IMR-90 (cell line): ENCODE measurements around the gene PTGR2. TPM values are rescaled to one million over a fixed set of nuclear protein-coding genes. Genes with fewer than 3 reads are reported as not detected.
A peak's percentile ranks its signal among the peaks of the same experiment; 100 is the strongest.

ENCODE experiments used
- ATAC-seq: fragments of 200-7000 bp; cut with Tn5 transposase; 2 replicates; pipeline ENCODE4 v1.9.1; 2020; ENCODE audit warnings: low read depth, mild to moderate bottlenecking, moderate library complexity
- BruUV-seq: library from RNA; stranded (reverse); fragments of 400-500 nt; replicated peaks from 2 replicates; lab custom pipeline; 2021; lab: Mats Ljungman, UMichigan
- CTCF ChIA-PET: fragments of 300-600 bp; formaldehyde crosslinking; extraction: SDS; loops from one replicate; lab custom pipeline; 2021; ENCODE audit warnings: antibody characterized with exemption; lab: Yijun Ruan, JAX
- POLR2A ChIA-PET: fragments of 300-600 bp; sonication (Branson Sonifier 250); formaldehyde crosslinking; loops from one replicate; lab custom pipeline; 2022; ENCODE audit warnings: antibody characterized with exemption; ENCODE audit not compliant: unreplicated experiment; lab: Charles Lee
- DNase-seq: peaks from one replicate; pipeline ENCODE4 v3.0.0; 2013
- H2AFZ ChIP-seq: replicated peaks from 2 replicates; pipeline ENCODE3; 2013; ENCODE audit warnings: low read length, mild to moderate bottlenecking; ENCODE audit not compliant: poor library complexity
- H2AK5ac ChIP-seq: 2 replicates; pipeline ENCODE4 v1.6.1; 2013; ENCODE audit warnings: low read depth, low read length, inconsistent platforms
- H2AK9ac ChIP-seq: replicated peaks from 2 replicates; pipeline ENCODE3; 2013; ENCODE audit warnings: mild to moderate bottlenecking, low read depth, low read length, moderate library complexity; ENCODE audit not compliant: poor library complexity
- H2BK120ac ChIP-seq: 2 replicates; pipeline ENCODE4 v1.6.1; 2013; ENCODE audit warnings: low read depth, low read length, inconsistent platforms
- H2BK15ac ChIP-seq: 3 replicates; pipeline ENCODE4 v1.6.1; 2013; ENCODE audit warnings: low read depth, low read length, inconsistent platforms
- H2BK20ac ChIP-seq: 2 replicates; pipeline ENCODE4 v1.6.1; 2013; ENCODE audit warnings: low read depth, mild to moderate bottlenecking, inconsistent platforms, low read length, moderate library complexity
- H2BK5ac ChIP-seq: 2 replicates; pipeline ENCODE4 v1.6.1; 2013; ENCODE audit warnings: mild to moderate bottlenecking, low read depth, low read length, inconsistent platforms; ENCODE audit not compliant: poor library complexity, severe bottlenecking
- H3K14ac ChIP-seq: replicated peaks from 2 replicates; pipeline ENCODE4 v1.6.1; 2013; ENCODE audit warnings: low read depth, low read length, inconsistent platforms
- H3K18ac ChIP-seq: 2 replicates; pipeline ENCODE4 v1.6.1; 2013; ENCODE audit warnings: low read depth, low read length, control low read depth
- H3K23ac ChIP-seq: 2 replicates; pipeline ENCODE4 v1.6.1; 2013; ENCODE audit warnings: low read depth, low read length, inconsistent platforms
- H3K27ac ChIP-seq: 2 replicates; pipeline ENCODE4 v1.5.1; 2013; ENCODE audit warnings: mild to moderate bottlenecking, control low read depth, low read length; ENCODE audit not compliant: insufficient read depth
- H3K27me3 ChIP-seq: 2 replicates; pipeline ENCODE4 v1.6.1; 2013; ENCODE audit warnings: low read length; ENCODE audit not compliant: control insufficient read depth, insufficient read depth
- H3K36me3 ChIP-seq: 2 replicates; pipeline ENCODE4 v1.6.1; 2013; ENCODE audit warnings: low read length, mixed read lengths; ENCODE audit not compliant: control insufficient read depth, insufficient read depth
- H3K4ac ChIP-seq: 2 replicates; pipeline ENCODE4 v1.6.1; 2013; ENCODE audit warnings: low read depth, low read length, inconsistent platforms
- H3K4me1 ChIP-seq: 2 replicates; pipeline ENCODE4 v1.6.1; 2013; ENCODE audit warnings: low read length, mixed read lengths; ENCODE audit not compliant: control insufficient read depth, insufficient read depth
- H3K4me2 ChIP-seq: 2 replicates; pipeline ENCODE4 v1.6.1; 2013; ENCODE audit warnings: low read depth, mild to moderate bottlenecking, control low read depth, low read length, moderate library complexity
- H3K4me3 ChIP-seq: 2 replicates; pipeline ENCODE4 v1.5.1; 2013; ENCODE audit warnings: low read depth, mild to moderate bottlenecking, control low read depth, low read length, moderate library complexity; ENCODE audit not compliant: insufficient read depth
- H3K56ac ChIP-seq: 2 replicates; pipeline ENCODE4 v1.6.1; 2013; ENCODE audit warnings: low read length, inconsistent platforms; ENCODE audit not compliant: insufficient read depth; ENCODE audit errors: extremely low read depth
- H3K79me1 ChIP-seq, 2 experiments: 2 replicates each; pipeline ENCODE4 v1.6.1; 2013; ENCODE audit warnings: low read length in 2 of 2, inconsistent platforms in 1 of 2, low read depth in 1 of 2
- H3K9ac ChIP-seq: 2 replicates; pipeline ENCODE4 v1.6.1; 2013; ENCODE audit warnings: low read depth, low read length, control low read depth
- H3K9me1 ChIP-seq: 2 replicates; pipeline ENCODE4 v1.6.1; 2013; ENCODE audit warnings: low read length, inconsistent platforms; ENCODE audit not compliant: insufficient read depth
- H3K9me3 ChIP-seq: 2 replicates; pipeline ENCODE4 v1.6.1; 2013; ENCODE audit warnings: low read length; ENCODE audit not compliant: control insufficient read depth, insufficient read depth
- H4K20me1 ChIP-seq: 2 replicates; pipeline ENCODE4 v1.6.1; 2013; ENCODE audit warnings: low read length, inconsistent platforms; ENCODE audit not compliant: insufficient read depth
- H4K5ac ChIP-seq: 2 replicates; pipeline ENCODE4 v1.6.1; 2013; ENCODE audit warnings: mild to moderate bottlenecking, low read depth, low read length, control low read depth
- H4K8ac ChIP-seq, 2 experiments: 2 replicates each; pipeline ENCODE4 v1.6.1; 2013; ENCODE audit warnings: low read depth in 2 of 2, low read length in 2 of 2, control low read depth in 1 of 2, inconsistent platforms in 1 of 2
- H4K91ac ChIP-seq: 2 replicates; pipeline ENCODE4 v1.6.1; 2013; ENCODE audit warnings: low read depth, low read length, inconsistent platforms; ENCODE audit not compliant: insufficient read depth
- BHLHE40 ChIP-seq: fragments of 150-350 bp; IDR thresholded peaks from 2 replicates; pipeline ENCODE4 v1.6.1; 2016; ENCODE audit warnings: mild to moderate bottlenecking, low read depth, low read length
- CEBPB ChIP-seq: IDR thresholded peaks from 2 replicates; pipeline ENCODE4 v1.6.1; 2012; ENCODE audit warnings: low read depth, low read length, improper control_type of control experiment
- FOS ChIP-seq: fragments of 150-350 bp; IDR thresholded peaks from 2 replicates; pipeline ENCODE4 v1.6.1; 2016; ENCODE audit warnings: low read depth, low read length
- MAFK ChIP-seq: IDR thresholded peaks from 2 replicates; pipeline ENCODE4 v1.6.1; 2012; ENCODE audit warnings: low read depth, low read length, improper control_type of control experiment
- WGBS, 2 experiments: methylation state at CpG; one replicate each; pipeline versions ENCODE4 v1.1.5 to v1.1.7; 2013; ENCODE audit warnings: missing lambda C conversion rate in 2 of 2; ENCODE audit not compliant: insufficient read length in 1 of 2; ENCODE audit errors: extremely low coverage in 2 of 2; 5-methylcytosine and 5-hydroxymethylcytosine counted together
- dilution Hi-C: fragments of 300-500 bp; cut with HindIII; formaldehyde crosslinking; loops from one replicate; pipeline ENCODE4 v1.14.3; 2018; ENCODE audit warnings: low sequenced_read_pairs; ENCODE audit not compliant: unreplicated experiment
- in situ Hi-C: fragments of 300-500 bp; cut with MboI; formaldehyde crosslinking; loops from 3 replicates; pipeline ENCODE4 v1.14.3; 2019; ENCODE audit warnings: low sequenced_read_pairs, inconsistent platforms, mixed read lengths
- intact Hi-C: fragments of 100-400 bp; cut with micrococcal nuclease; formaldehyde crosslinking; loops from 2 replicates; pipeline ENCODE4 v1.10.0; 2022
- polyA plus RNA-seq, 3 experiments: library from polyadenylated mRNA; depleted of rRNA; stranded (reverse); fragments of >200 nt; gene quantifications; 2 replicates each; pipeline ENCODE4 v1.2.3, GENCODE V29; 2012; ENCODE audit warnings: low replicate concordance in 1 of 3
- total RNA-seq: library from RNA; depleted of rRNA; stranded (reverse); fragments of >200 nt; gene quantifications from 2 replicates; pipeline ENCODE4 v1.2.3, GENCODE V29; 2012

PTGR2 gene
- total and polyA plus RNA-seq, 2 of the 4 experiments (the other 2 are of a cell fraction): 1.3 to 3.2 TPM

- Histone ChIP-seq H3K56ac (no peak overlapping the region), H3K18ac (no peak overlapping the region), H4K5ac (no peak overlapping the region), H3K4me3 (no peak overlapping the region), H2AK9ac (no peak overlapping the region), H3K27ac (no peak overlapping the region), H3K23ac (no peak overlapping the region), H2BK20ac (no peak overlapping the region), H3K4me2 (no peak overlapping the region), H2BK5ac (no peak overlapping the region), H3K36me3 (no peaks in the 10 kb centered on the region), H2BK15ac (no peak overlapping the region), H2AFZ (no peak overlapping the region), H3K9me3 (no peaks in the 10 kb centered on the region), H3K27me3 (no peaks in the 10 kb centered on the region), H3K14ac (no peak overlapping the region), H4K20me1 (no peaks in the 10 kb centered on the region), H4K8ac (no peak overlapping the region), H2BK120ac (no peak overlapping the region), H4K91ac (no peak overlapping the region), H2AK5ac (no peak overlapping the region; the same call in 1 of the 2 replicates), H3K79me1 (no peaks in the 10 kb centered on the region), H3K4ac (no peak overlapping the region), H3K4me1 (peaks cover 10% of the 10 kb centered on the region), H3K9me1 (no peaks in the 10 kb centered on the region), H3K9ac (no peak overlapping the region)
- peak; percentile 76 for DNase-seq
- dilution Hi-C loops: no loop called here
- no TSS peak for BruUV-seq
- in situ Hi-C loops: loop anchor here (5.0 kb wide), 1 partner anchor 77 kb away; no protein-coding TSS in a partner anchor
- TF ChIP-seq CEBPB (peak; percentile 25; the same call in 1 of the 2 replicates), FOS (peak; percentile 39; the same call in 1 of the 2 replicates), BHLHE40 (no peak), MAFK (no peak)
- no peak for ATAC-seq
- ChIA-PET POLR2A (no interaction called here), CTCF (no interaction called here)
- 86% methylated on average over 3 of the region's 9 CpGs; no CpG with 5 or more reads in 1 of the 2 experiments for WGBS, 2 experiments
- intact Hi-C loops: loop anchor here (5.0 kb wide), 1 partner anchor 77 kb away; no protein-coding TSS in a partner anchor
Measured at GRCh38 chr14:73829526-73830431, 21.9 kb upstream of the PTGR2 start.
